Testis (tissue), 2 donors: ENCODE data around the gene CYB5RL.

ENCODE experiments used
- POLR2A ChIP-seq: fragments of 450-650 bp; IDR thresholded peaks from one replicate; pipeline ENCODE4 v1.6.1; 2017; ENCODE audit warnings: antibody characterized with exemption, mild to moderate bottlenecking, moderate library complexity
- TF ChIP-seq, protein P1 (sequence below), 3 experiments: fragments of 450-650 bp in 2 of 3; fragments of 200-600 bp in 1 of 3; sonication (generic) in 1 of 3; IDR thresholded peaks; one replicate each; pipeline ENCODE4 v1.5.1; 2016 to 2019; ENCODE audit warnings: antibody characterized with exemption in 3 of 3, mild to moderate bottlenecking in 2 of 3, moderate library complexity in 1 of 3

- TF ChIP-seq, protein P1, sequence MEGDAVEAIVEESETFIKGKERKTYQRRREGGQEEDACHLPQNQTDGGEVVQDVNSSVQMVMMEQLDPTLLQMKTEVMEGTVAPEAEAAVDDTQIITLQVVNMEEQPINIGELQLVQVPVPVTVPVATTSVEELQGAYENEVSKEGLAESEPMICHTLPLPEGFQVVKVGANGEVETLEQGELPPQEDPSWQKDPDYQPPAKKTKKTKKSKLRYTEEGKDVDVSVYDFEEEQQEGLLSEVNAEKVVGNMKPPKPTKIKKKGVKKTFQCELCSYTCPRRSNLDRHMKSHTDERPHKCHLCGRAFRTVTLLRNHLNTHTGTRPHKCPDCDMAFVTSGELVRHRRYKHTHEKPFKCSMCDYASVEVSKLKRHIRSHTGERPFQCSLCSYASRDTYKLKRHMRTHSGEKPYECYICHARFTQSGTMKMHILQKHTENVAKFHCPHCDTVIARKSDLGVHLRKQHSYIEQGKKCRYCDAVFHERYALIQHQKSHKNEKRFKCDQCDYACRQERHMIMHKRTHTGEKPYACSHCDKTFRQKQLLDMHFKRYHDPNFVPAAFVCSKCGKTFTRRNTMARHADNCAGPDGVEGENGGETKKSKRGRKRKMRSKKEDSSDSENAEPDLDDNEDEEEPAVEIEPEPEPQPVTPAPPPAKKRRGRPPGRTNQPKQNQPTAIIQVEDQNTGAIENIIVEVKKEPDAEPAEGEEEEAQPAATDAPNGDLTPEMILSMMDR (IDR thresholded peaks at IDR 0.05), result no peak
- TF ChIP-seq POLR2A, result no peak
These were observed 34.5 kb upstream of the CYB5RL start for GRCh38 chr1:54234284-54234683.
